GM18519 (cell line): Measurements from ENCODE around the gene C4orf50.
"Not testable (repeated sequence)": the region's sequence is repeated elsewhere in the genome, so short reads cannot be mapped to it uniquely, and the experiment has no call there.

Experiments
- ATAC-seq: cut with Tn5 transposase; IDR thresholded peaks from one replicate; pipeline ENCODE4 v1.9.1; 2021; ENCODE audit warnings: mild to moderate bottlenecking, moderate library complexity; ENCODE audit not compliant: unreplicated experiment, low FRiP score

The C4orf50 gene

DNA sequence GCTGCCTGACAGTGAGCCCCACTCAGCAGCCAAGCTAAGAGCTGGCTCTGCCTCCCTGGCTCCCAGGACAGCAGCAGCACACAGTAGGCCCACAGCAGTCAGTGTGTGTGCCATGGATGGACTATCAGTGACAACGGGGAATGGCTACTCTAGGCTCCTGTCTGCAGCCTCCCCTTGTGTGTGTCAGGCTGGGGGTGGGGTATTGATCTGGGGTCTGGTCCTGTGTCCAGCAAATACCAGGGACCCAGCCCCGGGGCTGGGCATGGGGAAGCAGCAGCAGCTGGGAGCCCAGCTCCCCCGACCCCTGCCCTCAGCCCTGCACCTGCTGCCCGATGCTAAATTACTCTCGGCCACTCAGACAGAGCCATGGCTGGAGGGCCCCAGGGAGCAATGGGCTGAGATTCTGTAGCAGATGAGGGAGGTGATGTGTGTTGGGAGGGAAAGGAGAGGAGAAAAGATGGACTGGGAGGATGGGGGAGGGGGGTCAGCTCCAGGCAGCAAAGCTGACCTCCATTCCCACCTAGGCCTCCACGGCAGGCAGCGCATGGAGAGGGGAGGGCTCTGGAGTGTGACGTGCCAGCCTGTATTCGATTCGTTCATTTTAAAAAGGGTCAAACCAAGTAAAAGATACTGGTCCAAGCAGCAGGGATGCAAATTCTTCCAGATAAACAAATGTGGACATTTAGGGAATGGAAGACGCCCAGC, 64.0 kb downstream of the C4orf50 start:
- ATAC-seq = no peak

DNA sequence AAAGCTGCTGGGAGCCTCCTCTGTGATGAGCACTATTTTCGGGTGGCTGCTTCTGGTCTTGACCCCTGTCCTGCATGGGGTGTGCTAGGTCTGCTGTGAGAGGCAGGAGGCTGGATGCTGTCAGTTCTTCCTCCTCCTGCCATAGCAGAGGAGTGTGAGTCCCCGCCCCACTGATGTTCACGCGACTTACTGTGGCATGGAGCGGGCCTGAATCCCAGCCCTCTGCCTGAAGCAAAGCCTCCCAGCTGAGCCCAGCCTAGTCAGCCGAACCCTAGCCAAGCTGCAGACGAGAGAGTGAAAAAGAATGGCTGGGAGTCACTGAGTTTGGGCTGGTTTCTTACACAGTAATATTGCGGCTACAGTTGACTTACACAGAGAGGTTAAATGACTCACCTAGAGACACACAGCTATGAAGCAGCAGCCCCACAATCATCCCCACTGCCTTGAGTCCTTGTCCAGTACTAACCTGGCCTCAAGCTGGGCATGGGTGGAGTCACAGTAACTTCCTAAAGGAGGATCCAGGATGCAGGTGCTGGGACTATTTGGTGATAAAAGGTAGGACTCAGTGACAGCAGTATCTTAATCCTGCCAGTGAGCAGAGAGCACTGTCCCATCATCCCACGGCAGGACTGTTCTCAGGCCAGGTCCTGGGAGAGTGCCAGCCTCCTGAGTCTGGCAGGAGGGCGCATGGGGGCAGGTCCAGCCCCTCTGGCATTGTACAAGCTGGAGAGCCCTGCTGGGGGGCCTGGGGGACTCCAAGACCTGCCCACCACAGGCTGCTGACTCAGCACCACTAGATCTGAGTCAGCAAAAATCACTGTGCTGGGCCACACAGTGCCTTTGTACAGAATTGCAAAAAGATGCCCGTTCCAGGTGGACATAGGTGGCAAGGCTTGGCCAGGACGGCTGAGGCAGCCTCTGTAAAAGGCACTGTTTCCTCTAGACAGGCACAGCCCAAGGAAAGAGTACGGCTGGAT, 65.0 kb downstream of the C4orf50 start:
- ATAC-seq = no peak

DNA sequence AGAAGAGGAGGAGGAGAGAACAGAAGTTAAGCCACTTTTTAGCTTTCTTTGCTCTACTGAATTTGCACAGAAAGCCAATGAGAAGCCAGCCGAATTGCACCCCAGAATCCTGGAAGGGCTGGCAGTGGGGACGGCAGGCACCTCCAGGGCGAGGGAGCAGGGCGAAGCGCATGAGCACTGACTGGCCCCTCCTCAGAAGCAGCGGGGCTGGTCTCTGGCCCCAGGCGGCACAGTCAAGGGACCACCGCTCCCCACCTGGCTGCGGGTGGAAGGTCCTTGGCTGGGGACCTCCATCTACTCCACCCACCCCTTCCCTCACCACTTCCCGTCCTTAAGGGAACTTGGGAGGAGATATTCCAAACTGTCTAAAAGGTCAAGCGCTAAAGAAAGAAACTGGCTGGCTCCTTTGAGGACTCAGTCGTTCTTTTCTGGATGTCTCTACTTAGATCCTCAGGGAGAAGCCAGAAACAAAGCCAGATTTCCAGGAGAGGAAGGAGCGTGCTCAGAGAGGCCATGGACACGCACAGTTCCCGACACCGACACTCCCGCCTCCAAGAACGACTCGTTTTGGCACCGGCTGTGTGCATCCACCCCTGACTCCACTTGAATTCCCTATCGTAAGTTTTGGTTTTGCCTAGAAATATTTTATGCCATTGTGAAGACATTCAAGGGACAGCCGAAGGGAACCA, 65.8 kb downstream of the C4orf50 start:
- ATAC-seq = no peak

DNA sequence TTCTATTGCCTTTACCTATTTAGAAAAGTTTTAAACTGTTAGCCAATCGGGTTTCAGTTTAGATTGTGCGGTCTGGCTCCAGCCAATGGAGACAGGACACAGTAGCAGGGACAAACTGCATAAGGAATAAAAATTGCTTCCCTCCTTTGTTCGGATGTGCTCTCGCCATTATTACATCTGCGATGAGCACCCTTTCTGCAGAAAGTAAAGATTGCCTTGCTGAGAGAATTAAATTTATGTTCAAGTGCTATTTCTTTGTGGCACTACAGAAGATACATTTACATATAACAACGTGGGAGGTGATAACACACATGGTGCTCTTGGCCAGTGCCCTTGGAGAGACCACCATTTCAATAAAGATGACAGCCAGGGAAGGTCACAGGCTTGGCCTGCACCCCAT, 71.6 kb downstream of the C4orf50 start:
- ATAC-seq = not testable (repeated sequence)

DNA sequence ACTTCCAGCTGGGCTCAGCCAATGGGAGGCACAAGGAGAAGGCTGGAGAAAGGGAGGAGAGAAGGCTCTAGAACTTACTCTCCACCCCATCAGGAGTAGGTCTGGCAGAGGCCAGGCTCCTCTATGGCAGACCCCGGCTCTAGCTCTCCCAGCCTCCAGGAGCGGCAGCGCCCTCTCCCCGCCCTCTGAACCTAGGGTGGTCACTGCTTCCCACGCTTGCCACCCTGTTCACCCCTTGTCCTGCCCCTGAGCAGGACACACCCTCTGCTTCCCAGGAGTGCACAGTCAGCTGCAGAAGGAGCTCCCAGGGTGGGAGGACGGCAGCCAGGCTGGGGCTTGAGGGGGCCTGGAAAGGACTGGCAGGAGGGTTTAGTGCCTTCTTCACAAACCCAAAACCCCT, 72.3 kb downstream of the C4orf50 start:
- ATAC-seq = no peak

DNA sequence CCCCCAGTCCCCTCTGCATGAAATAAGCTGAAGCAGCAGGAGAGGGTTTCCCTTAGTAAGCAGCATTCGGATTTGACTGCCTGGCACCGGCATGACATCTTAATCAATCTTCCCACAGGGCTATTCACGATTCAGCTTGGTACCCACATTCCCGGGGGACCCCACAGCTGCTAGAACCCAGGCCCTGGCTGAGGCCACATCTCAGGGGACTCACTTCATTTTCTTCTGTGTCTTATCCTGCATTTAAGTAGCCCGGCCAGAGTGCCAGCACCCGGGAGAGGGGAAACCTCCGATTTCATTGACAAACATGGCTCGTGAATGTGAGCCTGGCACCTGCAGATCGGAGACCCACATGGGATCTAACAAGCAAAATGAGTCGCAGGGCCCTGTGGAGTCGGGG, 73.1 kb downstream of the C4orf50 start:
- ATAC-seq = no peak

DNA sequence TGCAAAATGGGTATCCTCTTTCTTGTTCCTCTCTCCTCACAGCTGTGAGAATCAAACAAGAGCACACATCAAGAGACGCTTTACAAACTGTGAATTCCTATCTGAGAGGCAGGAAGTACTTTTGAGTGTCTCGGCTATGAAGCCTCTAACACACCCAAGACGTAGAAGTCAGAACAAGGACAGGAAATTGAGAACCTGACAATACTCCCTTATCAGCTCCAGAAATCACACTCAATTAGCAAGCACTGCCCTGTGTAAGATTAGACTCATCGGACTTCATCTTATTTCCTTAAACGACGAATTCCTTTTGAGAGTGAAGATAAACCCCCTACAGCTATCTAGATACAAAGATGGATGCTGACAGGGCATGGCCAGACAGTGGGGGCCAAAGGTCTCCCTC, 74.7 kb downstream of the C4orf50 start:
- ATAC-seq = no peak

DNA sequence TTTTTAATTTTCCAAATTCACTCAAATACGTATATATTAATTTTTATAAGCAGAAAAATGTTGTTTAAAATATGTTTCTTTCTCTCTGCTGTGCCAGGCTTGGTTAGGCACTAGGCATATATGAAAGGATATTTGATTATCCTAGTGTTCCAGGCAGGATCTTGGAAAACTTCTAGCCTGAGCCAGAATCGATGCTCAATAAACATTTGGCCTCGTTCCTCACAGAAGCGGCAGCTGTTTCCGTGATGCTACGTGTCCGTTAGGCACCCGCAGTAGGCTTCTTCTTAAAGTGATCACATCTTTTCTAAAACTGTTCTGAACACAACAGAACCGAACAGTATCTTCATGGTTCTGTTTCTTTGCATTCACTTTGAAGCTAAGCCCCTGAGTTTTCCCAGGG, 75.3 kb downstream of the C4orf50 start:
- ATAC-seq = no peak

DNA sequence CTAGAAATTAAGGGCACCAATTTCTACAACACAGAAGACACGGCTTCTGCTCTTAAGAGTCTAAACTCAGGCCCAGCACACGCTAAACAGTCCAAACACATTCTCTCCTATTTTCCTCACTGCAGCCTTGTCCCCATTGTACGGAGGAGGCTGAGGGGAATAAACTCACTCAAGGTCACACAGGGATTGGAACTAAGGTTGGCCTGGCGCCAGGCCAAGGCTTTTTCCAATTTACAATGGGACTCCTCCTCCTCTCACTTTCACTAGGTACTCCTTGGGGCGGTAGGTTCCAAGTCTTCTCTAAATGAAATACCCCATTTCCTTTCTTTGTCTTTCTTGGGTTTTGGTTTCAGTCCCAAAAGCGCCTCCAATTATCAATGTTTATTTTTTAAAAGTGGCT, 76.6 kb downstream of the C4orf50 start:
- no peak for ATAC-seq

DNA sequence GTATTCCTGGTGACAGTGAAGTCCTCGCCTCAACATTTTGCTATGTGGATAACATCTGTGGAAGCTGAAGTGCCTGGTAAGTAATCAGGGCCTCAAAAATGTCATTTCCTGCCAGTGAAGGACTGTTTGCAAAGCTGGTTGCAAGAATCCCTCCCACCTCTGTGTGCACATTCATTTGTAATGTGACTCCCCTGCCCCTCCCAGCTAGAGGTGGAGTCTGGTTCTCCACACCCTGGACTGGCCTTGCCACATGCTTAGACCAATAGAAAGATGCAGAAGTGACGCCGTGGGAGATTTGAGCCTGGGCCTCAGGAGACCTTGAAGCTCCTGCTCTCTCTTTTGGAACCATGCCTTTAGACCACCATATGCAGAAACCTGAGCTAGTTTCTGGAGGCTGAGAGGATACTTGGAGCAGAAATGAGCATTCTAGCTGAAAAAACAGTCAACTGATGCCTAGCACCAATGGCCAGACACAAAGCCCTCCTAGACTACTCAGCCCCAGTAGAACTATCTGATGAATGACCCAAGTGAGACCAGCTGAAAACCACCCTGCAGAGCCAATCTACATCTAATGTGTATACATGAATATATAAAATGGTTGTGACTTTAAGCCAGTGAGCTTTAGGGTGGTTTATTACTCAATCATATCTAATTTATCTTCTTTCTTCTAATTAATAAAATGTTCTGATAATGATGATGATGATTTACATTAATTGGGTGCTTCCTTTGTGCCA, 77.6 kb downstream of the C4orf50 start:
- no peak for ATAC-seq

DNA sequence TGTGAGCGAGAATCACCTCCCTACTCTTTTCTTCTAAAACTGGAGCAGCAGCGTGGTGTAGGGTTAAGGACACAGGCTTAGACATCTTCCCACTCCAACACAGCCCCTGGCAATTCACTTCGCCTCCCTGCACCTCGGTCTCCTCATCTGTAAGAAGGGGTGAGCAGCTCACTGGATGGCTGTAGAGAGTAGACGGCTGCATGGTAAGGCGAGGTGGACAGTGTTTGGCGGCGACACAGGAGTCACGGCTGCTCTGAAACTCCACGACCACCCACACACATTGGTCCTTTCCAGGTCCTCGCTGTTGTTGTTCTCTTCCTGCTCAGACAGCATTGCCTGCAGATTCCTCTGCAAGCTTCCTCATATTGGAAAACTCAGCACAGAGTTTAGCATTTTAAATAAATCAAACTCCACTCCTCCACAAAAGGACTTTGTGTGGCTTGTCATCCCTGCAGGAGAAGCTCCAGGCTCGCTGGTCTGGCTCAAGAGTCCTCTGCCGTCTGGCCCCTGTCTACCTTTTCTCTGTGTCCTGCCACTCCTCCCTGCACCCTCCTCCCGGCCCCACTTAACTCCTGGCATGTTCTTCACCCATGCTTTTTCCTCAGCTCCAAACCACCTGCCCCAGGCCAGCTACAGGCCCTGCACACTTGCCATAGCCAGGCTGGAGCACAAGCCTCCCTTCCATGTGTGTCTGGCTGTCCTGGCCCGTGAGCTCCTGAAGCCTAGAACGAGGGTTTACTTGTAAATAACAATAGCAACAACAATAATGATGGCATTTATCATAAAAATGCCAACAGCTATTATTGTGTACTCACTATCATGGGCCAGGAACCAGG, 84.0 kb downstream of the C4orf50 start:
- no peak for ATAC-seq

DNA sequence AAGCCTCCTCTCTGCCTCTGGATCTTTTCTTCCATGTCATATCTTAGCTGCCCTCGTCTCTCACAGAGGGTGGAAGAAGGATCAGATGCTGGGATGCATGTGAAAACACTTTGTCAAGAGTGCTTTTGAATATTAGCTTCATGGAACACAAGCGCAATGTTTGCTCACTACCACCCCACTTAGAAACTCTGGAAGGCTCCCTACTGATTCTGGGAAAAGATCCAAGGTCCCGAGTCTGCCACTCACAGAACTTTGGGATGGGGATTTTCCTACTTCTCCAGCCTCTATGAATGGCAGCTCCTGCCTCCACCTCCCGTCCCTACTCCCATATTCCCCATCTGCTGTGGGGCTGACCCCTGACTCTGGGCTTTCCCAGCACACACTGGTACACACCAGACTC, 85.1 kb downstream of the C4orf50 start:
- no peak for ATAC-seq

DNA sequence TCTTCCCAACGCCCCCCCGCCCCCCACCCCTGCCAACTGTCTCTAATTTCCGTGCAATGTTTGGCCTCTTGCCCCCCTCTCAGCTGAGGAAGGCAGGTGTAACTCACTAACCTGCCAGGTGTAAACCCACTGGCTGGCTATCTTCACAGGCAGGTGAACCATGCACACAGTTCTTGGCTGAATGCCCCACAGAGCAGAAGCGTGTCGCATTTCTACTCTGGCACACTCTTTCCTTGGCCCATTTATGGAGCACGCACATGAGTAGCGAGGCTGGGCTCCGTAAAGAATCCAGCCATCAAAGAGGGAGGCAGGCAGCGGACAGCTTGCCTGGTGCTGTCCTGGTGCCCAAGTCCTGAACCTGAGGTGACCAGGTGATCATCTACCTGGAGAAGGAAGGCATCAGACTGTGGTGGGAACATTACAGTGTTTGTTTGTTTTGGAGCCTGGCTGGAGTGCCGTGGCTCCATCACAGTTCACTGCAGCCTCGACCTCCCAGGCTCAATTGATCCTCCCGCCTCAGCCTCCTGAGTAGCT, 86.1 kb downstream of the C4orf50 start:
- ATAC-seq = no peak

DNA sequence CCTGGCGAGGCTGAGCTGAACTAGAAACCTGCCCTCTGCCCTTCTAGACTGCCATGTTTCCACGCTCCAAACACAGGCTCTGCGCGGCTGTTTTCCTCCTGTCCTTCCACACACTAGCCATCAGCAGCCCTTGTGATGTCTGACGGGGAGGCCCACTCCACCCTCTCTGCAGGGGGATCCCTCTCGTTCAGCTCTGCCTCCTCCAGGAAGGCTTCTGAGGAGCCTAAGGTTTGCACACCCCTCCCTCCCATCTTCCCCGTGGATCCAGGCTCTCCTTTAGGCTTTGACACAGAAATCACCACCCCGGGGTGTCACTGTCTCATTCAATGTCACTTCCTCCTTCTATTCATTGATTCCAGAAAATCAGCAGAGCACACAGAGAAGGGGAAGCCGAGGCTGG, 86.7 kb downstream of the C4orf50 start:
- no peak for ATAC-seq

DNA sequence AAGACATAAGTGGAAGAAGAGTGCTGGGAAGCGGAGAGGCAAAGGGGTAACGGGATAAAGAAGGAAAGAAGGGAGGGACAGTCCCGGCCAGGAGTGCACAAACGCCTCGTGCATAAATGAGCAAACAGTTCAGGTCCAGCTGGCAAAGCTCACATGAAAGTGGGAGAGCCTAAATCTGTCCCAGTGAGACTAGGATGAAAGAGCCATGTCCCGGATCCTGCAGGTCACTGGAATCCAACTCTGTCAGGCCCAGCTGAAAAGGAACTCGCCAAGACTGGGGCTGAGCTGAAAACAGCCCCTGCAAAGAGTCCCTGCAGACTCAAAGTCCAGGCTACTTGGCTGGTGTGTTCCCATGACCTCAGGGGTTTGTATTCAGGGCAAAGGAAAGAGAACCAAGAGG, 87.4 kb downstream of the C4orf50 start:
- no peak for ATAC-seq

DNA sequence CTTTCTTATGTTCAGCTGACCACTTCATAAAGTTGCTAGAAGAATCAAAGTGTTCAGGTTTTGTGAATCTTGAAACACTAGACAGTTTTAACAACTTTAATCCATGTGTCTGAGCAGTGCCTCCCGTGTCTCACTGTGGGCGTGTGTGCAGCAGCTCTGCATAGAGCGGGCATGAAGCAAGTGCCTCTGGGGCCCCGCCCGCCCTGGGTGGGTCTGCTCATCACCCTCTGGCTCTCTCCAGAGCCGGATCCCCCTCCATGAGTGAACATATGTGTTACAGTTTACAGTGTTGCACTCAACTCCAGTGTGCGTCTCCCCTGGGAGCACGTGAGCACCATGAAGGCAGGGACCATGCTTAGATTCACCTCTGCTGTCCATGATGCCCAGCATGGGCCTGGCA, 87.8 kb downstream of the C4orf50 start:
- no peak for ATAC-seq

DNA sequence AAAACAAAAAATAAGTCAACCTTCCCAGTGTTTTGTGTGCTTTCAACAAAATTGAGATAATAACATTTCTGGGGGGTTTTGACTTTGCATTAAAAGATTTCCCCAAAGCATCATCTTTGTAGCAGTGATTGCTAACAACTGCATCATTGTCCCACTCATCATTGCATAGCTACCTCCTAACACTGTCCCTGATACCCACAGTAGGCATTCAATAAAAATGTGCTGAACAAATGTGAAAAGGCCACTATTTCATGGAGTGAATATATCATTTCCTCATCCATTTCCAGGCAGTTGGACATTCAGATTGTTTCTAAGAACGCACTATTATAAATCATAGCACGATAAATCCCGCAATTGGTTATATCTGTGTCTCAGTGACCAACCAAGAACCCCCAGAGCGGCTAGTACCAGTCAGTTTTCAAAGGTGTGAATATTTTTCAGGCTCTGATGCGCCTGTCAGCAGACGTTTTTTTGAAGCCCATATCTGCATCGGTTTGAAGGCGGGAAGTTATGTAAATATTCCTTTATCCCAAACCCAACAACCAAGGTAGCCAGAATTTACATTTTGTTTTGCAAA, 89.3 kb downstream of the C4orf50 start:
- ATAC-seq = no peak

DNA sequence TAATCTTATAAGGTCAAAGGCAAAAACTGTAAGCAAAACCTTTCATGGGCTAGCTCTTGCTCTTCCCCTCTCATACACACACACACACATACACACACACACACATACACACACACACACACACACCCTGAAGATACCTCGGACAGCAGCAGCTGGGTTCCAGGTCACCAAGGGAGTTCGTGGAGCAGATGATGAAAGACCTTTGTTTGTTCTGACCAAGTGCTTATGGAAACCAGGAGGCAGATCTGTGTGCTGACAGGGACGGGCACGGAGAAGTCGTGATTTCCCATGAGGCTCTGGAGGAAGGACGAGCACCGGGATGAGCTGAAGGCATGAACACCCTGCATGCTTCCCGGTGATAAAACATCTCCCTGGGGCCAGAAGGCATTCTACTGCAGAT, 90.0 kb downstream of the C4orf50 start:
- no peak for ATAC-seq

DNA sequence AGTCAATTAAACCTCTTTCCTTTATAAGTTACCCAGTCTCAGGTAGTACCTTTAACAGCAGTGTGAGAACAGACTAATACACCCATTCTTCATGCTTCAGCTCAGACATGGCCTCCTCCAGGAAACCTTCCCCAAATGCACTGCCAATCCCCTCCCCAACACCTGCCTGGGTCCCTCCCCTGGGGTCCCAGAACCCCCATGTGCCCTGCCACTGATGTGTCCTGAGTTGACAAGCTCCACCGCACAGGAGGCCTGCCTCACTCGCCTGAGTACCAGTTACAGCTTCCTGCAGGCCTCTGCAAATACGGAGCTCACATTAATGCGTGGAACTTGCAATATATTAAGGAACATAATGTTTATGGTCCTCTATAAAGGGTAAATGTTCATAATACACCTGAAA, 90.5 kb downstream of the C4orf50 start:
- no peak for ATAC-seq
